Endothelial cell of umbilical vein (primary cell): ENCODE measurements around the gene DCDC1.

ENCODE experiments used
- CTCF ChIP-seq, 2 donors: IDR thresholded peaks; 1 replicate in 1 of 2; 2 replicates in 1 of 2; pipeline ENCODE4 v1.5.1; 2011; ENCODE audit warnings: low read length in 2 of 2, mild to moderate bottlenecking in 2 of 2, moderate library complexity in 2 of 2, control low read depth in 1 of 2, inconsistent platforms in 1 of 2, low read depth in 1 of 2; ENCODE audit not compliant: insufficient read depth in 1 of 2; ENCODE audit errors: extremely low read depth in 1 of 2
- EZH2 ChIP-seq: IDR thresholded peaks from 2 replicates; pipeline ENCODE4 v1.6.1; 2012; ENCODE audit warnings: borderline replicate concordance, low read depth, mild to moderate bottlenecking, moderate library complexity, low read length, inconsistent platforms; ENCODE audit not compliant: severe bottlenecking
- GATA2 ChIP-seq: IDR thresholded peaks from 2 replicates; pipeline ENCODE4 v1.7.0; 2011; ENCODE audit warnings: low read depth, mild to moderate bottlenecking, moderate library complexity, mixed read lengths, low read length; ENCODE audit not compliant: insufficient read length, insufficient read depth
- JUN ChIP-seq: IDR thresholded peaks from 2 replicates; pipeline ENCODE4 v1.6.1; 2011; ENCODE audit warnings: borderline replicate concordance, low read depth; ENCODE audit not compliant: insufficient read length, insufficient read depth
- MAX ChIP-seq: IDR thresholded peaks from 2 replicates; pipeline ENCODE4 v1.6.1; 2011; ENCODE audit not compliant: insufficient read depth, insufficient read length
- MYC ChIP-seq: IDR thresholded peaks from one replicate; pipeline ENCODE4 v1.6.1; 2011; ENCODE audit warnings: mild to moderate bottlenecking, low read depth, low read length
- POLR2A ChIP-seq: IDR thresholded peaks from 2 replicates; pipeline ENCODE4 v1.6.1; 2012; ENCODE audit warnings: low read depth, mild to moderate bottlenecking, control low read depth, low read length
- POLR2AphosphoS5 ChIP-seq: IDR thresholded peaks from 2 replicates; pipeline ENCODE4 v1.6.1; 2012; ENCODE audit warnings: low read depth, mild to moderate bottlenecking, control low read depth, low read length, moderate library complexity; ENCODE audit not compliant: insufficient read depth

GRCh38 chr11:31267720-31268119, 101.8 kb downstream of the DCDC1 start:
- TF ChIP-seq POLR2AphosphoS5 (no peak), POLR2A (no peak), CTCF (IDR thresholded peaks at IDR 0.05; ENCODE audit: extremely low read depth in 1 of 2, insufficient read depth in 1 of 2, low read depth in 1 of 2, low read length in 2 of 2) (no peak), EZH2 (no peak), JUN (no peak), GATA2 (no peak), MAX (no peak), MYC (no peak)
